Measurements from ENCODE around the gene COLQ. TPM values are rescaled to one million over a fixed set of nuclear protein-coding genes. Genes with fewer than 3 reads are reported as not detected.

The COLQ gene
- total RNA-seq, 2 donors from 2014 or later = 1.3 to 2.0 TPM

GRCh38 chr3:15513810-15514662 is 7.5 kb downstream of the COLQ start:
- DNase-seq (no peak), ATAC-seq (replicated peaks in 1 of 2) (no peak)
- no peaks in the 10 kb centered on the region for H3K9me3 Mint-ChIP-seq
- no peak overlapping the region for H3K27ac Mint-ChIP-seq
- H3K36me3 Mint-ChIP-seq (ENCODE audit: insufficient read depth in 2 of 2) = no peaks in the 10 kb centered on the region
- H3K4me1 Mint-ChIP-seq (ENCODE audit: low read depth) = no peaks in the 10 kb centered on the region
- H3K4me3 Mint-ChIP-seq = no peak overlapping the region
- H3K27me3 Mint-ChIP-seq (ENCODE audit: low read depth) = no peaks in the 10 kb centered on the region

- no peaks in the 10 kb centered on the region for H3K36me3 Mint-ChIP-seq (ENCODE audit: insufficient read depth in 2 of 2)
- DNase-seq (no peak), ATAC-seq (replicated peaks in 1 of 2) (no peak)
- H3K9me3 Mint-ChIP-seq = no peaks in the 10 kb centered on the region
- no peaks in the 10 kb centered on the region for H3K27me3 Mint-ChIP-seq (ENCODE audit: low read depth)
- no peak overlapping the region for H3K27ac Mint-ChIP-seq
- H3K4me3 Mint-ChIP-seq = no peak overlapping the region
- H3K4me1 Mint-ChIP-seq (ENCODE audit: low read depth) = no peaks in the 10 kb centered on the region
Observed at GRCh38 chr3:15513116-15513515, 8.4 kb downstream of the COLQ start.

DNA sequence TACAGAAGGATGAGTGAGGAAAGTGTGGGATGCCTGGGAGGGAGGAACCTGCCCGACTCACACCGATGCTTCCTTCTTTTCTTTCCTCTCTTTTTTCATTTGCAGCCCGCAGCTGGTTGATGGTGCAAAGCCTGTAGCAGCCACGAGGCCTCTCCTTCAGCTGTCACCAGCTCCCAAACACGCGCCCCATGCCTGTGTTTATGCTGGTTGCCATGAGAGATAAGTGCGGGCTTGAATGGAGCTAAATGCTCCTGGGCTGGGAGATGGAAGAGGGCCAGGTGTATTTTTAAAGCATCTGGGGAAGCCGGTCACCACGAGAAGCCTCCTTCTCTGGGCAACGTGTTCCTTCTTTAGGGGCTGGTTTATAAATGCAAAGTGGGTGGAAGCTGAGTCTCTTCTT is 9.3 kb downstream of the COLQ start:
- no peaks in the 10 kb centered on the region for H3K36me3 Mint-ChIP-seq (ENCODE audit: insufficient read depth in 2 of 2)
- no peaks in the 10 kb centered on the region for H3K9me3 Mint-ChIP-seq
- H3K27ac Mint-ChIP-seq = no peak overlapping the region
- no peak for DNase-seq
- H3K4me1 Mint-ChIP-seq (ENCODE audit: low read depth) = no peaks in the 10 kb centered on the region
- no peak overlapping the region for H3K4me3 Mint-ChIP-seq
- no peak for ATAC-seq (replicated peaks in 1 of 2)
- H3K27me3 Mint-ChIP-seq (ENCODE audit: low read depth) = no peaks in the 10 kb centered on the region

DNA sequence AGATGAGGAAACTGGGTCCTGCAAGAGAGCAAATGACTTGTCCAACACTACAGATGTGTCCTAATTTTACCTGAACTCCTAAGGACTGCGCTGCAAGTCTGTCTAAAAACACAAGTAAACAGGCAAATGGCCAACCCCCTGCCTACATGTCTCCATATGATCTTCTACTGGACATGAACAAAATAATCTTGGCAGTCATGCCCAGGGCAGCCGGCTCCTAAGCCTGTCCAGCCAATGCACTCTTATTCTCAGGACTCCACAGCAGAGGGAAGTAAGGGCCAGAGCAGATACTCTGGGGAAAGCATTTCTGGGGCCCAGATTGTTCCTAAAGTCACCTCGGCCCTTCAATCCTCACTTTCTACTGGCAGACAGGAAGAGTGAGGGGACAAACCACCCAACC is 10.3 kb downstream of the COLQ start:
- Mint-ChIP-seq H3K9me3 (no peaks in the 10 kb centered on the region), H3K36me3 (ENCODE audit: insufficient read depth in 2 of 2) (no peaks in the 10 kb centered on the region)

GRCh38 chr3:15510493-15510892 is 11.0 kb downstream of the COLQ start:
- no peaks in the 10 kb centered on the region for H3K36me3 Mint-ChIP-seq (ENCODE audit: insufficient read depth in 2 of 2)
- H3K27ac Mint-ChIP-seq = no peak overlapping the region
- no peaks in the 10 kb centered on the region for H3K9me3 Mint-ChIP-seq
- no peaks in the 10 kb centered on the region for H3K27me3 Mint-ChIP-seq (ENCODE audit: low read depth)
- ATAC-seq (replicated peaks in 1 of 2) = no peak
- no peaks in the 10 kb centered on the region for H3K4me1 Mint-ChIP-seq (ENCODE audit: low read depth)
- no peak overlapping the region for H3K4me3 Mint-ChIP-seq
- DNase-seq = no peak

More for the DNA sequence above, 10.3 kb downstream of the COLQ start:
- DNase-seq (no peak), ATAC-seq (replicated peaks in 1 of 2) (no peak)
- no peaks in the 10 kb centered on the region for H3K4me1 Mint-ChIP-seq (ENCODE audit: low read depth)
- no peak overlapping the region for H3K4me3 Mint-ChIP-seq
- H3K27ac Mint-ChIP-seq = no peak overlapping the region
- no peaks in the 10 kb centered on the region for H3K27me3 Mint-ChIP-seq (ENCODE audit: low read depth)

DNA sequence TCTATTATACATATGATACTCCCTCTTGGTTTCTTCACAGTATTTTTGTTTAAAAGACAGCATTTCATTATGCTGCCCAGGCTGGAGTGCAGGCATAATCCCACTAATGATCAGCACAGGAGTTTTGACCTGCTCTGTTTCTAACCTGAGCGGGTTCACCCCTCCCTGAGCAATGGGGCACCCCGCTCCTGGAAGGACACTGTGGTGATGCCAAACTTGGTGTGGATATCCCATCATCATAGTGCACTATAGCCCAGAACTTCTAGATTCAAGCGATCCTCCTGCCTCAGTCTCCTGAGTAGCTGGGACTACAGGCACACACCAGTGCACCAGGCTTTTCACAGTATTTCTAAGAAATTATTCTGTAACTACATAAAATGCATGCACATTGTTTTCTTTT is 14.9 kb downstream of the COLQ start:
- Mint-ChIP-seq H3K4me3 (no peak overlapping the region), H3K27ac (no peak overlapping the region), H3K27me3 (ENCODE audit: low read depth) (no peaks in the 10 kb centered on the region), H3K4me1 (ENCODE audit: low read depth) (no peaks in the 10 kb centered on the region), H3K36me3 (ENCODE audit: insufficient read depth in 2 of 2) (no peaks in the 10 kb centered on the region), H3K9me3 (no peaks in the 10 kb centered on the region)
- no peak for DNase-seq
- no peak for ATAC-seq (replicated peaks in 1 of 2)

GRCh38 chr3:15505479-15506165 is 15.9 kb downstream of the COLQ start:
- Mint-ChIP-seq H3K27ac (no peak overlapping the region), H3K36me3 (ENCODE audit: insufficient read depth in 2 of 2) (no peaks in the 10 kb centered on the region), H3K9me3 (no peaks in the 10 kb centered on the region), H3K4me3 (no peak overlapping the region), H3K27me3 (ENCODE audit: low read depth) (no peaks in the 10 kb centered on the region), H3K4me1 (ENCODE audit: low read depth) (peaks cover 8% of the 10 kb centered on the region)
- ATAC-seq (replicated peaks in 1 of 2) (no peak), DNase-seq (no peak)

DNA sequence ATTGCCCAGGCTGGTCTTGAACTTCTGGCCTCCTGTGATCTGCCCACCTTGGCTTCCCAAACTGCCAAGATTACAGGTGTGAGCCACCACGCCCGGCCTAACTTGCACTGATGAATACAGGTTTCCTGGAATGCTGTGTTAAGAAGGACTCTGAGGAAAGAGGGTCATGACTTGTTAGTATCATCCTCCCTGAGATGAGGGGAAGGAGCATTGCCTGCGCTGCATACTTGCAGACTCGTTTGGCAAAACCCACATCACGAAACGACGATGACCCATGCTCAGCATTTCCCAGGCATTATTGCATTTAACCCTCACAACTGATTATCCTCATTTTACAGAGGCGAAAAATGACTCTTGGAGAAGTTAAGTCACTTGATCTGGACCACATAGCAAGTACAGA is 18.9 kb downstream of the COLQ start:
- H3K4me1 Mint-ChIP-seq (ENCODE audit: low read depth) = peaks cover 23% of the 10 kb centered on the region
- H3K27me3 Mint-ChIP-seq (ENCODE audit: low read depth) = no peaks in the 10 kb centered on the region
- no peak for ATAC-seq (replicated peaks in 1 of 2)
- no peak for DNase-seq
- no peaks in the 10 kb centered on the region for H3K36me3 Mint-ChIP-seq (ENCODE audit: insufficient read depth in 2 of 2)
- no peak overlapping the region for H3K4me3 Mint-ChIP-seq
- H3K9me3 Mint-ChIP-seq = no peaks in the 10 kb centered on the region
- no peak overlapping the region for H3K27ac Mint-ChIP-seq

DNA sequence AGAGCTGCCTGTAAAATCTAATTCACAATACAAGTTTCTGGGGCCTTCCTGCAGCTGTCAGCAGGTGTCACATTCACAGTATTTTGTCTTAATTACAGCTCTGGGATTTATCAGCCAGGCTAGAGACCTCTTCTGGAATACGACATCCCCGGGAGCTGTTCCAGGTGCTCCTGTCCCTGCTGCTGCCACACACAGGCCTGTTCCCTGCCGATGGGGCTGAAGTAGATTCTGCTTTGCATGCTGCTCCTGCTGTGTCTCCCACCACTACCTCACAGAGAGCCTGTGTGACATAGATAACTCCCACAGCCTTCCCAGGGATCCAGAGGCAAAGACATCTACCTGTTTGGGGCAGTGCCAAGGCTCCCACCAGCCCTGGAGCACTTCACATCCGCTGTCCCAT is 20.4 kb downstream of the COLQ start:
- Mint-ChIP-seq H3K4me3 (peak overlapping the region in 1 of 2 donors; percentile 55), H3K4me1 (ENCODE audit: low read depth) (peaks cover 34% of the 10 kb centered on the region), H3K36me3 (ENCODE audit: insufficient read depth in 2 of 2) (no peaks in the 10 kb centered on the region), H3K27me3 (ENCODE audit: low read depth) (no peaks in the 10 kb centered on the region), H3K27ac (peak overlapping the region; percentile 11), H3K9me3 (no peaks in the 10 kb centered on the region)
- no peak for DNase-seq
- no peak for ATAC-seq (replicated peaks in 1 of 2)

DNA sequence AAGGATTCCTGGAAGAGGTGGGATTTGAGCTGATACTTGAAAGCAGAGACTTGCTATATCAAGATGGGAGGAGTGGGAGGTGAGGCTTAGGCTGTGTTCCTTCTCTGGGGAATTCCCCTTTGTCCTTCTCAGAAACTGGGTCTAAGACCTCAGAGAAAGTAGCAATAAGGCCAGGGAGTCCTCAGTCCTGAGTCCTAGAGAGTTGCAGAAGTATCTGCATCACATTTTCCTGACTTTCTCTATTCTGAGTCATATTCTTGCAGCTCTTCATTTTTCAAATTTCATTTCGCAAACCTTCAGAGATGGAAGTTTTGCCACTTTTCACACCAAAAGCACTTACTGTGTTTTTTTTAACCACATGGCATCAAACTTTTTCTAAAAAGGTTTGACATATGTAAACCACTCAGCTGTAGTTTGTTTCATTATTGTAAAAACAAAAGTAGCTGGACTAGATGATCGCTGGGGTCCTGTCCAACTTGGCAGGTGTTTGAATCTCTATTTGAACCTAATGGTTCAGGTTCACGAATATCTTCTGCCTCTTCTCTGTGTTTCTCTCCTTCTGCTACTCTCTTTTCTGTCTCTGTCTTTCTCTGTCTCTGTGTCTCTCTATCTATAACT is 21.3 kb downstream of the COLQ start:
- Mint-ChIP-seq H3K4me1 (ENCODE audit: low read depth) (peaks cover 34% of the 10 kb centered on the region), H3K27me3 (ENCODE audit: low read depth) (no peaks in the 10 kb centered on the region), H3K4me3 (peak overlapping the region in 1 of 2 donors; percentile 55), H3K36me3 (ENCODE audit: insufficient read depth in 2 of 2) (no peaks in the 10 kb centered on the region), H3K27ac (peak overlapping the region; percentile 1), H3K9me3 (no peaks in the 10 kb centered on the region)
- peak; percentile 78 to 83 for ATAC-seq (replicated peaks in 1 of 2)
- no peak for DNase-seq

- ATAC-seq (replicated peaks in 1 of 2) = no peak
- Mint-ChIP-seq H3K4me1 (ENCODE audit: low read depth) (peaks cover 34% of the 10 kb centered on the region), H3K27ac (no peak overlapping the region), H3K36me3 (ENCODE audit: insufficient read depth in 2 of 2) (no peaks in the 10 kb centered on the region), H3K27me3 (ENCODE audit: low read depth) (no peaks in the 10 kb centered on the region), H3K9me3 (no peaks in the 10 kb centered on the region), H3K4me3 (peak overlapping the region in 1 of 2 donors; percentile 25)
- DNase-seq = no peak
Observed at GRCh38 chr3:15499536-15499935, 22.0 kb downstream of the COLQ start.

DNA sequence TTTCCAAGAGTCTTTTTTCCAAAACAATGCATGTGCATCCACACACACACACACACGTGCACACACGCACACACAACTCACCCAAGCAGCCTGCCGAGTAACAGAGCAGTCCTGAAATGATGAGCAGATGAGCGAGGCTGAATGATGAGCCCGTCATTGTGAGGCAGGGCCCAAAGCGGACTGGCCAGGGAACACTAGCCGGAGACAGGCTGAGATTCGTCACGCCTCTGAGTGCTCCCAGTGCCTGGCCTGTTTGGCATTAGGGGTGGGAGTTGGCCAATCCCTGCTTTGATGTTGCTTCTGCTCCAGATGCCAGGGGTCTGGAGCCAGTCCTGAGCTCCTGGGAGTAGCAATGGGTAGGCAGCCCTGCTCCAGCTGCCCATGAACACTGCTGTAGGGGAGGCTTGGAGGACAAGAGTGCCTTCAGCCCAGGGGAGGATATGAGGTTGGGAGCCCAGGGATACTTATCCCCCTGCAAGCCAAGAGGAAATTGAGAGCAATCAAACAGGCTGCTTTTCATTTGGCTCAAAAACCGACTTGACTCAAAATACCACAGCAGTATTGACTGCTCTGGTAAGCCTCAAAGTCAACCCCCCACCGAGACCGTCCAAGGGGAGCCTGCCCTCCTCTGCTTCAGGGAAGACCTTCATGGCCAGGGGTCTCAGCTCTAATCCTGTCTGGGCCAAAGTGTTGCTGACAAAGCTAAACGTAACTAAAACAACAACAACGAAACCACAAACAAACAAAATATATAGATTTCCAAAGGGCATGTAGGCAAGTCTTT is 22.9 kb downstream of the COLQ start:
- Mint-ChIP-seq H3K27me3 (ENCODE audit: low read depth) (no peaks in the 10 kb centered on the region), H3K4me1 (ENCODE audit: low read depth) (peaks cover 34% of the 10 kb centered on the region), H3K4me3 (no peak overlapping the region), H3K27ac (no peak overlapping the region), H3K9me3 (no peaks in the 10 kb centered on the region), H3K36me3 (ENCODE audit: insufficient read depth in 2 of 2) (no peaks in the 10 kb centered on the region)
- DNase-seq = no peak
- no peak for ATAC-seq (replicated peaks in 1 of 2)

DNA sequence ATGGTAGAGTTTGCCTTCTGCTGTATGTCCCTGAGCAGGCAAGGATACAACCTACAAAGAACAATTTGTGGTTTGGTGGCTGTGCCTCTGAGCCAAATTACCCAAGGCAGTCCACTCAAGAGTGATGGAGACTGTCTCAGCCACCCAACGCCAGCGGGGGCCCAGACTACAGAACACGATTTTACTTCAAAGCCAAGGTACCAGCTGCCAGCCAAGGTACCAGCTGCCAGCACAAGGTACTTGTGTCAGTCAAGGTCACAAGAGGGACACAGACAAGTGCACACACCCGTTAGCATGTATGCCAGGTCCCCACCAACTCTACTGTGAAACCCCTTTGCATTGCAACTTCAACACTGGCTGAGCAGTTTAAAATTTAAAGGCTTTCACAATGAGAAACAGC is 23.5 kb downstream of the COLQ start:
- H3K4me1 Mint-ChIP-seq (ENCODE audit: low read depth) = peaks cover 34% of the 10 kb centered on the region
- no peak overlapping the region for H3K27ac Mint-ChIP-seq

More for the DNA sequence above, 23.5 kb downstream of the COLQ start:
- Mint-ChIP-seq H3K36me3 (ENCODE audit: insufficient read depth in 2 of 2) (no peaks in the 10 kb centered on the region), H3K27me3 (ENCODE audit: low read depth) (no peaks in the 10 kb centered on the region), H3K9me3 (no peaks in the 10 kb centered on the region), H3K4me3 (no peak overlapping the region)
- ATAC-seq (replicated peaks in 1 of 2) = no peak
- no peak for DNase-seq

Data from activated T-cell treated with anti-CD3 and anti-CD28 coated beads, Interleukin-2, amount 50 U/mL, for 72 hours (primary cell).